ENCODE data around the gene C16orf74.

GRCh38 chr16:85678016-85678415 is 72.9 kb downstream of the C16orf74 start:
- no peak for TF ChIP-seq CTCF (IDR thresholded peaks at IDR 0.05)
- no peak for TF ChIP-seq POLR2A (IDR thresholded peaks at IDR 0.05)

Measured in ovary (tissue), 3 donors.